TTC549 (cell line): ENCODE measurements around the gene VWA8.
"Not testable (repeated sequence)": the region's sequence is repeated elsewhere in the genome, so short reads cannot be mapped to it uniquely, and the experiment has no call there.

ENCODE experiments used
- FAIRE-seq: peaks from 2 replicates; lab custom pipeline; 2012; peaks lifted over from hg19 to GRCh38; lab: Jason Lieb, UNC

Gene VWA8

DNA sequence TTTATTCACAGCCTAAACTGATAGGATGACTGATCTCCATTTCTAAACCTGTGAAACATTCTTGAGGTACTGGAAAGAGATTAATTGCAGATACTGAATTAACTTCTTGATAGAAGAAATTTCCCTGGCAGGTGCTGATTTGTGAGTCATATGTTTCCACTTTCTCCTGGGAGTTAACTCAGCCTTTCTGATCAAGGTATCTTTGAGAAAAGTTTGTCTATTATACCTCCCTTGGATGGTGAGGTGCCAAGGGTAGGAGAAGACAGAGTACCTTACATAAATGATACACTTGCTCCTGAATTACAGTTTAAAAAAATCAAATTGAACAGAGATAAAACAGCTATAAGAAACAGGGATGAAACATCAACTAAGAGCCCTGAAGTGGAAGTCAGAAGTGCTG, 380.6 kb downstream of the VWA8 start:
- FAIRE-seq = no peak

DNA sequence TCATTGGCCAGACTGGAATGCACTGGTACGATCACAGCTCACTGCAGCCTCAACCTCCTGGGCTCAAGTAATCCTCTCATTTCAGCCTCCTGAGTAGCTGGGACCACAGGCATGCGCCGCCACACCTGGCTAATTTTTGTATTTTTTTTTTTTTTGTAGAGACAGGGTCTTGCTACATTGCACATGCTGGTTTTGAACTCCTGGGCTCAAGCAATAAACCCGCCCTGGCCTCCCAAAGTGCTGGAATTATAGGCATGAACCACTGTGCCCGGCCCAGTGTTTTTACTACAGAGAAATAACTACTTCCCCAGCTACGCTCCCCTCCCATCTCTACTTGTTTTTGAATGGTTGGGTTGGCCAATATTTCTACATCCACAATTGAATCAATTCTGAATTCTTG, 381.0 kb downstream of the VWA8 start:
- FAIRE-seq = no peak

DNA sequence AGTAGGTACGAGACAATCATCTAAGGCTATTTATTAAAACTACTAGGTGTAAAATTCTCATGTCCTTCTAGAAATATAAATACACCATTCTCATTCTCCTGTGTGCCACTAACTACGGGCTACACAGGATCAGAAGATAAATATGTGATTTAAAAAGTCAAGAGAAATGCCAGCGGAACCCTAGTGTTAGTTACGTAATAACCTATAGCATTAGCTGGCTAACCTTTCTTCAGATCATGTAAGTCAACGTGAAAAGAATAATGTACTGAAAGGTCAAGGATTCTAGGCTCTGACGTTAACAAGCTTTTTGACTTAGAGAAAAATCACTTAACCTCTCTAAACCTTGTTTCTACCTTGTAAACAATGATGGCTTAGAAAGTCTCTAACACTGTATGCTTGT, 381.7 kb downstream of the VWA8 start:
- FAIRE-seq = no peak

GRCh38 chr13:41578371-41578770, 382.5 kb downstream of the VWA8 start:
- no peak for FAIRE-seq

GRCh38 chr13:41577436-41577835, 383.5 kb downstream of the VWA8 start:
- no peak for FAIRE-seq

DNA sequence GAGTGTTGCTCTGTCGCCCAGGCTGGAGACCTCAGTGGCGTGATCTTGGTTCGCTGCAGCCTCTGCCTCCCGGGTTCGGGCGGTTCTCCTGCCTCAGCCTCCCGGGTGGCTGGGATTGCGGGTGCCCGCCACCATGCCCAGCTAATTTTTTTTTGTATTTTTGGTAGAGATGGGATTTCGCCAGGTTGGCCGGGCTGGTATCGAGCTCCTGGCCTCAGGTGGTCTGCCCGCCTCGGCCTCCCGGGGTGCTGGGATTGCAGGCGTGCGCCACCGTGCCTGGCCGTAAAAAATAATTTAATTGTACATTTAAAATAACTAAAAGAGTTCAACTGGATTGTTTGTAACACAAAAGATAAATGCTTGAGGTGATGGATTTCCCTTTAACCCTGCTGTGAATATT, 387.3 kb downstream of the VWA8 start:
- FAIRE-seq = not testable (repeated sequence)

- FAIRE-seq = not testable (repeated sequence)
Observed at GRCh38 chr13:41571817-41572340, 389.0 kb downstream of the VWA8 start.

DNA sequence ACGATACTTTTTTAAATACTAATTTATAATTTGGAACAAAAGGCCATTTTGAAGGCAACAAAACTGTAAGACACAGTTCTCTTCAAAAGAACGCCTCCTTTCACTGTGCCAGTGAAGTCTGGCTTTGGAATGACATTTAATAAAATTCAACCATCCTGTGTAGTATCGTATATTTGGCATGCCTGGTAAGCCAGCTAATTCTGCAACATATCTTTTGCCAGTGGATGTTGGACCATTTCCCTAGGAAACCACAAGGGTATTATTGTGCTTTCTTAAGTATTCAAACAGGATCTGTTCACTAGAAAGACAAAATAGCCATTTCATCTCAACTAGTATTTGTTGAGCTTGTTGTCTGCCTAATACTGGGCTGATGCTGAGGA, 391.9 kb downstream of the VWA8 start:
- FAIRE-seq = no peak

- no peak for FAIRE-seq
Observed at GRCh38 chr13:41568143-41568971, 392.6 kb downstream of the VWA8 start.

DNA sequence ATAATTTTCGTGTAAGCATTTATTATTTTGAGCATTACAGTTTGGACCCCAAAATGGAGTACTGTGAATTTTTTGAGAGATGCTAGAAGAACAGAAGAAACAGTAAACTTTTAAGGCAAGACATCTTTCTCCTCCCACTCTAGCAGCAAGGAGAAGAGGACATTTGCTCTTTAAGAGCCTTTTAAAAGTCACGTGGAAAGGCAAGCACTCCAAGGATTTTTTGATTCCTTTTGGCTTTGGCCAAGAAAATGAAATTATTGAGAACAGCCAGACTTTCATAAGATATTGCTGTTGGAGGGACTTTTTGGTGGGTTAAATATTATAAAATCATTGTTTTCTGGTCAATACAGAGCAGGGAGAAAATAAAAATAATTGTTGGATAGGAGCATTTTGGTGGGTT, 393.5 kb downstream of the VWA8 start:
- FAIRE-seq = no peak

DNA sequence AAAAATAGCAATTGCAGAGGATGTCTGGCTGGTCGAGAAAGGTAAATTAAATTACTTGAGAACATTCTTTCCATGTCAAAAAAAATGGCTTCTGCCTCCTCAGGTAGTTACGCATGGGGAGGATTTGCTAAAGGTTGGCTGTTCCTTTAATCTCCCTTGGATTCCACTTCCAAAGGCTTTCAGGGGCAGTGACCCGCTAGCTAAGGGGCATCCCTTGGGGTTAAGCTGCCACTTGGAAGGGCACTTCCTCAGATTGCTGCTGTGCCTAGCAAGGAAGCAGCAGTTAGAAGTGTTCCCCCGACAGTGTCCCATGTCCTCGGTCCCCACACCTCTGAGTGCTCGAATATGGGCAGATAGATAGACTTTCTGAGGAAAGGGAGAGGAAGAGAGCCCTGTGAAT, 395.1 kb downstream of the VWA8 start:
- FAIRE-seq = no peak

DNA sequence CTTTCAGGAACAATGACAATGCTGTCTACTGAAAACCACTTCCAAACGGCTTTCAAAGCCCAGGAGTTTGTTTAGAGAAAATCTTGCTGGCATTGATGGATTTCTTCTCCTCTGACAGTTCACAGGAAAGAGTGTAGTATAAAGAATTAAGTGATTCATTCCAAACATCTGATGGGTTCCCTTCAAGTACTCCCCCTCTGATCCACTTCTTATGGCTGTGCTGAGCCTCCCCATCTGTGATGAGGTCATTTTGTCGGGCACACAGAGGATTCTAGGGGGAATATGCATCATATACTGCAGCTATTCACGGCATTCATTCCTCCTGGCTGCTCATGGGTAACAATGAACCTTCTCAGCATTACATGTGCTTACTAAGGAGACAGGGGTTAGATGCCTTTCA, 395.7 kb downstream of the VWA8 start:
- FAIRE-seq = no peak

DNA sequence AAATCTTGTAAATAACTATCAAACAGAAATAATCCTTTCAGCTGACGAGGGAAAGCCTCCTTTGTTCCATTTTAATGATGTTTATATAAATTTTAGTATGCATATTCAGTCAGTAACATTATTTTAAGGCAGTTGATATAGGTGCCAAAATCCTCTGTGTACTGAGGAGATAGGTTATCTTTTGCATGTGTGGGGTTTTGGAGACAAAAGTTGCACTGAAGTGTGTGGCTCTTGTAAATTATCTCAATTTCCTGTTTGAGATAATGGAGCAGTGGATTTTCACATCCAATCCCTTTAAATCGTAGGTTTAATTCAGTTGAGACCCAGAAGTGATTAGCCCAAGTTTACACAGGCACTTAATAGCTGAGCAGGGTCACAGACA, 396.9 kb downstream of the VWA8 start:
- no peak for FAIRE-seq

GRCh38 chr13:41563341-41563983, 397.4 kb downstream of the VWA8 start:
- FAIRE-seq = no peak

DNA sequence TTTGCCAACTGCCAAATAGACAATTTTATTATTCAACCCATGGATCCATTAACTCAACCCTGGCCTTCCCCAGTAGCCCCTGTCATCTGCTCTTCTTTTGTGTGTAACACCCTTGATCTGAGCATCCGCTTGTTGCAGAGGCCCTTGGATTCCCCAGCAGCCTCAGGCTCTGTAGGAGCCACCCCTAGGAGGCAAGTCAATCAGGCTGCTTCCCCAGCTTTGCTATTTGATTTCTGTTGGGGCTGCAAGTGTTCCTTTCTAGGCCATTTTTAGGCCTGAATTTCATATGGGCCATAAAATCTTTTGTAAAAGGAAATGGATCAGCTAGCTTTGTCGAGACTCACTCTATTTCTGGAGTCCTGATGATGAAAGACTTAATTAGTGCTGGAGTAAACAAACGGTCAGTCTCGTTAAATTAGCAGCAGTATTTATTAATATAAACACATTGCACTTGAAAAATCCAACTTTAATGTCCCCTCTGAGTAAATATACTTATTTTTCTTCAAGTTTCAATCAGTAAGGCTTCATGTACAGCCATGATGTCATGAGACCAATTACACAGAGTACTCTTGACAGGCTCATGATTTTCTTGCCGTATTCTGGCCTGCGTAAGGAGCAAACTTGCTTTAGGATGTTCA, 398.2 kb downstream of the VWA8 start:
- no peak for FAIRE-seq

DNA sequence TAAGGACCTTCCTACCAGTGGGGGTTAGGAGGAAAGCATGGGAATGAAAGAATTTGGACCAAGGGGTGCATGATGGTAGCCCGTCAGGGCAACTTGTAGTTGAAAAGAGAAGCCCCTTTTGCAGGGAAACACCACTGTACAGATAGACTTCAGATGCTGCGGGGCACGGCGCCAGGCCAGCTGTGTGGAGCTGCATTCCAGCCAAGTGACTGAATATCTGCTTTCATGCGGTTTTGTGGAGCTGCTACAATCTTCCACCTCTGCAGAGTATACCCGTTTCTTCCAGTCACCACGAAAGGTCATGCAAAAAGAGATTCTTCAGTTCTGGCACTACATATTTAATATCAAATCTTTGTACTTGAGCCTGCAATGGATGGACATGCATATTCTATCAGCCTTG, 398.8 kb downstream of the VWA8 start:
- no peak for FAIRE-seq

DNA sequence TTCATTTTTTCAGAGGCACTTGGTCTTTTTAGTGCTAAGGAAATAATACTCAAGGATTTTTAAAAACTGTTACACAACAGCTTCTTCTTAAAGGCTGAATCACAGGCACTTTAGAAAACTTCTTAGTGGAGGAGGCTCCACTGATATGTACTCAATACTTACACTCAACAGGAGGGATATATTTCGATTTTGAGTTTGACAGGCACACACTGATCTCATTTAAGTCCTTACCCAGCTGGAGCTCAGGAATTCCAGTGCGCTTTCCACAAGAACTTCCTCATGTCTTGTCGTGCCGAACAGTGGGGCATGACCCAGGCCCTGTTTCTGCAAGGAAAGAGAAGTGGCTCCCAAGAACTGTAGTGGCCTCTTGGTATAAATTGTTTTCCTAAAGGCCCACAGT, 399.7 kb downstream of the VWA8 start:
- FAIRE-seq = no peak

- FAIRE-seq = no peak
Observed at GRCh38 chr13:41558781-41559560, 401.9 kb downstream of the VWA8 start.

DNA sequence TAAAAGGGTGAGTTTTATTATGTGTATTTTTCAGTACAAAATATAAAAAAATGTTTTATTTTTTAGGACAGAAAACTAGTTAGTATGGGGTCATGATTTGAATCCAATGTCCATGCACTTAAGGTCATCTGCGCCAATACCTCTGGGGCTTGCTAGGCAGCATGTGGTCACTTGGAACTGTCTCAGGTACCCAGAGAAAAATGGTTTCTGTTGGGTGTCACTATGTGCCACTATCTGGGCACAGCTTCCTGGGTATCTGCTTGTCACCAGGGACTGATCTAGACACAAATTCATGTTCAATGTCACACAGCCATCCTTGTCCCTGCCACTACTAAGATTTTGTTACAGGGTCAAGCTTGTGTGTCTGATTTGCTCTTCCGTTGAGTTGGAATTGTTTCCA, 403.2 kb downstream of the VWA8 start:
- no peak for FAIRE-seq

DNA sequence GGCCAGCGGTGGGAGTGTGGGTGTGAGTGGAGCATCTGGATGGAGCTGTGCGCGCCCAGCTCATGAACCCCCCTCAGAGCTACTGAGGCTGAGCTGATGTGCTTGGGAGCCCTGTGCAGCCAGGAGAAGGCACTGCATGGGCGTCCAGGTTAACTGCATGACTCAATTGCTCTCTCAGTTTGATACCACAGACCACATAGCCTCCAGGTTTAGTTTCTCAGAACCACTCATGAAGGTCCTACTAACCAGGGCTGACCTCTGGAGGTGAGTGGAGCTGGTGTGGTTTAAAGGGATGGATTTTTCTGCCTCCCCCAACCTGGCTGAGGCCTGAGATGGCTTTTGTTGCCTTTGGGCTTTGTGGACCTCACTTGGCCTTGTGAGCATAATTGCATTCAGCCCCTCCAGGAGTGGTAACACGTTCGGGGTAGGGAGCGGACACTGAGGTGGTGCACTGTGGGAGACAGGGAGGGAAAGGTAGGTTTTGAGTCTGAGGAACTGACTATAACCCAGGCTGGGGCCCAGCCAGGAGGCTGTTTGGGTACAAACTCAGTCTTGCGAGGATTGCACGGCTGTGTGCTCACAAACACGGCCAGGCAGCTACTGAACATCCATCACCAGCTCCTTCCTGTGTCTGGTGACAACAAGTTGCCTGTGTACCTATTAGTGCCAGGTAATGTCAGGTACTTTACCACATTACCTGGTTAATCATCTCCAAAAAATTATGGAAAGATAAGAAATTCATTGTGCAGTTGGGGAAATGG, 406.1 kb downstream of the VWA8 start:
- no peak for FAIRE-seq

- FAIRE-seq = no peak
Observed at GRCh38 chr13:41554180-41554579, 406.7 kb downstream of the VWA8 start.

GRCh38 chr13:41552031-41552430, 408.9 kb downstream of the VWA8 start:
- FAIRE-seq = no peak
